Measurements from ENCODE around the gene IL20RA. TPM values are rescaled to one million over a fixed set of nuclear protein-coding genes. Genes with fewer than 3 reads are reported as not detected.
A peak's percentile ranks its signal among the peaks of the same experiment; 100 is the strongest.

Gene IL20RA
- polyA plus RNA-seq, 3 donors = not detected

DNA sequence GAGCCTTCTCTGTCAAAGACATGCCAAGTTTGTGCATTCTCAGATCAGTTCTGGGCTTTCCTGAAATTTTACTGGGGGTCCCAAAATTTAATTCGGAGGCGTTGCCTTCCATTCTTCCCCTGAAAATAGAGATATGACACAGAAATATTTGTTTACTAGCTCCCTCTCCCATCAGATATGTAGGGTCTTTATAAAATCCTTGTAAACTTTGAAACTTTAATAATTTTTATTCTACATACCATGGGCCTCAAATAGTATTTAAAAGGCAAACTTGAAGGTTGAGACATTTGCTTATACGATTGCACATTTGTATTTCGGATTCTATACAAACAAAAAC lies 54.6 kb downstream of the IL20RA start:
- H3K4me3 Mint-ChIP-seq = peak overlapping the region in 1 of 2 donors; percentile 63
- DNase-seq = no peak
- no peak for TF ChIP-seq CTCF (IDR thresholded peaks at IDR 0.05)
- no peak overlapping the region for H3K27ac Mint-ChIP-seq
- Histone ChIP-seq H3K9me3 (replicated peaks in 1 of 2; ENCODE audit: control insufficient read depth in 1 of 2, insufficient read depth in 1 of 2, low read length in 2 of 2) (peaks cover 0 to 8% of the 10 kb centered on the region in 2 donors), H3K4me1 (ENCODE audit: control insufficient read depth in 1 of 2, insufficient read depth in 2 of 2, low read length in 2 of 2) (no peaks in the 10 kb centered on the region), H3K36me3 (replicated peaks in 1 of 2; ENCODE audit: control insufficient read depth in 1 of 2, insufficient read depth in 2 of 2, low read length in 2 of 2) (no peaks in the 10 kb centered on the region), H3K9ac (ENCODE audit: insufficient read depth, low read length, poor library complexity, severe bottlenecking) (no peak overlapping the region), H3K27ac (ENCODE audit: low read depth in 1 of 2, low read length in 2 of 2) (no peak overlapping the region), H3K4me3 (replicated peaks in 1 of 3; ENCODE audit: low read depth in 2 of 3, low read length in 3 of 3) (no peak overlapping the region), H2AFZ (ENCODE audit: insufficient read depth, low read depth, low read length, poor library complexity, severe bottlenecking) (no peak overlapping the region), H3K27me3 (ENCODE audit: control insufficient read depth in 2 of 2, insufficient read depth in 2 of 2, low read length in 2 of 2) (peaks cover 51 to 75% of the 10 kb centered on the region in 2 donors), H3K4me2 (replicated peaks; ENCODE audit: extremely low read depth, low read length, poor library complexity, severe bottlenecking) (no peak overlapping the region), H4K20me1 (ENCODE audit: insufficient read depth, low read length) (no peaks in the 10 kb centered on the region), H3K79me2 (ENCODE audit: insufficient read depth, low read length) (no peaks in the 10 kb centered on the region)
- peaks cover 12% of the 10 kb centered on the region for H3K4me1 Mint-ChIP-seq
- intact Hi-C loops (cut with micrococcal nuclease) = no loop called here
- H3K36me3 Mint-ChIP-seq = no peaks in the 10 kb centered on the region
- H3K27me3 Mint-ChIP-seq (ENCODE audit: low read depth in 3 of 3) = peaks cover 55 to 72% (median 65%) of the 10 kb centered on the region in 3 donors
- H3K9me3 Mint-ChIP-seq = peaks cover 0 to 2% (median 0%) of the 10 kb centered on the region in 7 donors
- WGBS (ENCODE audit: insufficient coverage) = no CpG with 5 or more reads among the region's 4 CpGs

- Histone ChIP-seq H2AFZ (ENCODE audit: insufficient read depth, low read depth, low read length, poor library complexity, severe bottlenecking) (no peak overlapping the region), H3K9ac (ENCODE audit: insufficient read depth, low read length, poor library complexity, severe bottlenecking) (no peak overlapping the region), H3K36me3 (replicated peaks in 1 of 2; ENCODE audit: control insufficient read depth in 1 of 2, insufficient read depth in 2 of 2, low read length in 2 of 2) (no peaks in the 10 kb centered on the region), H3K79me2 (ENCODE audit: insufficient read depth, low read length) (no peaks in the 10 kb centered on the region), H3K27ac (ENCODE audit: low read depth in 1 of 2, low read length in 2 of 2) (no peak overlapping the region), H3K4me3 (replicated peaks in 1 of 3; ENCODE audit: low read depth in 2 of 3, low read length in 3 of 3) (no peak overlapping the region), H3K4me1 (ENCODE audit: control insufficient read depth in 1 of 2, insufficient read depth in 2 of 2, low read length in 2 of 2) (no peaks in the 10 kb centered on the region), H3K9me3 (replicated peaks in 1 of 2; ENCODE audit: control insufficient read depth in 1 of 2, insufficient read depth in 1 of 2, low read length in 2 of 2) (peaks cover 0 to 8% of the 10 kb centered on the region in 2 donors), H3K4me2 (replicated peaks; ENCODE audit: extremely low read depth, low read length, poor library complexity, severe bottlenecking) (no peak overlapping the region), H3K27me3 (ENCODE audit: control insufficient read depth in 2 of 2, insufficient read depth in 2 of 2, low read length in 2 of 2) (peaks cover 49 to 70% of the 10 kb centered on the region in 2 donors), H4K20me1 (ENCODE audit: insufficient read depth, low read length) (no peaks in the 10 kb centered on the region)
- H3K36me3 Mint-ChIP-seq = no peaks in the 10 kb centered on the region
- peak overlapping the region; percentile 16 to 65 for H3K4me3 Mint-ChIP-seq
- WGBS (ENCODE audit: insufficient coverage) = 3% methylated on average over 38 of the region's 40 CpGs
- H3K27me3 Mint-ChIP-seq (ENCODE audit: low read depth in 3 of 3) = peaks cover 53 to 67% (median 65%) of the 10 kb centered on the region in 3 donors
- no peak for TF ChIP-seq CTCF (IDR thresholded peaks at IDR 0.05)
- peaks cover 0 to 2% (median 0%) of the 10 kb centered on the region in 7 donors for H3K9me3 Mint-ChIP-seq
- peaks cover 12% of the 10 kb centered on the region for H3K4me1 Mint-ChIP-seq
- intact Hi-C loops (cut with micrococcal nuclease) = no loop called here
- H3K27ac Mint-ChIP-seq = no peak overlapping the region
- no peak for DNase-seq
Measured at GRCh38 chr6:136989571-136990241, 55.1 kb downstream of the IL20RA start.

Measured in CD14-positive monocyte (primary cell).